Neuronal stem cell (in vitro differentiated cells): ENCODE results near the gene CENPM.

Experiments
- DNase-seq: peaks from one replicate; pipeline ENCODE4 v3.0.0-alpha.2; 2013; ENCODE audit warnings: low spot score
- H2AFZ ChIP-seq: one replicate; pipeline ENCODE4 v1.6.1; 2013; ENCODE audit warnings: mild to moderate bottlenecking, low read length, inconsistent platforms
- H2AK5ac ChIP-seq: 2 replicates; pipeline ENCODE4 v1.6.1; 2013; ENCODE audit warnings: low read depth, mild to moderate bottlenecking, inconsistent platforms, low read length, moderate library complexity, mixed read lengths
- H2BK120ac ChIP-seq: 2 replicates; pipeline ENCODE4 v1.6.1; 2013; ENCODE audit warnings: low read depth, mild to moderate bottlenecking, inconsistent platforms, low read length, moderate library complexity, mixed read lengths
- H2BK12ac ChIP-seq: one replicate; pipeline ENCODE4 v1.6.1; 2013; ENCODE audit warnings: low read length, inconsistent platforms
- H2BK15ac ChIP-seq: 2 replicates; pipeline ENCODE4 v1.6.1; 2013; ENCODE audit warnings: mild to moderate bottlenecking, low read length, inconsistent platforms, mixed read lengths
- H2BK5ac ChIP-seq: one replicate; pipeline ENCODE4 v1.6.1; 2013; ENCODE audit warnings: inconsistent platforms, mild to moderate bottlenecking, low read length, moderate library complexity
- H3K14ac ChIP-seq: one replicate; pipeline ENCODE4 v1.6.1; 2013; ENCODE audit warnings: low read length, inconsistent platforms
- H3K18ac ChIP-seq: 2 replicates; pipeline ENCODE4 v1.6.1; 2013; ENCODE audit warnings: low read length, inconsistent platforms
- H3K23ac ChIP-seq: 2 replicates; pipeline ENCODE4 v1.6.1; 2013; ENCODE audit warnings: low read depth, mild to moderate bottlenecking, mixed read lengths, low read length, inconsistent platforms; ENCODE audit not compliant: poor library complexity
- H3K27ac ChIP-seq: replicated peaks from 3 replicates; pipeline ENCODE4 v1.5.1; 2013; ENCODE audit warnings: low read length, inconsistent platforms
- H3K27me3 ChIP-seq, 3 experiments: 2 replicates each; pipeline ENCODE4 v1.6.1; 2013; ENCODE audit warnings: low read length in 3 of 3, mild to moderate bottlenecking in 2 of 3, inconsistent platforms in 1 of 3, low read depth in 1 of 3, mixed read lengths in 1 of 3, moderate library complexity in 1 of 3; ENCODE audit not compliant: control insufficient read depth in 3 of 3, insufficient read depth in 3 of 3
- H3K36me3 ChIP-seq, 2 donors: replicated peaks in 1 of 2; 2 replicates each; pipeline ENCODE4 v1.6.1; 2013; ENCODE audit warnings: low read length in 2 of 2; ENCODE audit not compliant: control insufficient read depth in 2 of 2, insufficient read depth in 2 of 2
- H3K4ac ChIP-seq: 2 replicates; pipeline ENCODE4 v1.6.1; 2013; ENCODE audit warnings: inconsistent platforms, mild to moderate bottlenecking, low read length, moderate library complexity
- H3K4me1 ChIP-seq, 2 donors: 1 replicate in 1 of 2; 2 replicates in 1 of 2; pipeline ENCODE4 v1.6.1; 2013; ENCODE audit warnings: low read length in 2 of 2, low read depth in 1 of 2; ENCODE audit not compliant: control insufficient read depth in 2 of 2, insufficient read depth in 1 of 2
- H3K4me2 ChIP-seq: one replicate; pipeline ENCODE4 v1.6.1; 2013; ENCODE audit warnings: mild to moderate bottlenecking, low read length, inconsistent platforms; ENCODE audit not compliant: insufficient read depth, poor library complexity, severe bottlenecking
- H3K4me3 ChIP-seq, 2 donors: 2 replicates each; pipeline ENCODE4 v1.5.1; 2013; ENCODE audit warnings: low read length in 2 of 2, mild to moderate bottlenecking in 2 of 2, inconsistent platforms in 1 of 2, moderate library complexity in 1 of 2
- H3K79me1 ChIP-seq: one replicate; pipeline ENCODE4 v1.6.1; 2013; ENCODE audit warnings: low read depth, mild to moderate bottlenecking, inconsistent platforms, low read length, moderate library complexity
- H3K9ac ChIP-seq: one replicate; pipeline ENCODE4 v1.6.1; 2013; ENCODE audit warnings: mild to moderate bottlenecking, low read depth, low read length, inconsistent platforms; ENCODE audit not compliant: poor library complexity
- H3K9me3 ChIP-seq, 2 donors: replicated peaks in 1 of 2; 2 replicates each; pipeline versions ENCODE3 to v1.6.1; 2013; ENCODE audit warnings: low read length in 2 of 2, mild to moderate bottlenecking in 2 of 2, inconsistent platforms in 1 of 2, low read depth in 1 of 2, mixed read lengths in 1 of 2, moderate library complexity in 1 of 2; ENCODE audit not compliant: control insufficient read depth in 2 of 2, insufficient read depth in 1 of 2
- H4K8ac ChIP-seq: one replicate; pipeline ENCODE4 v1.6.1; 2013; ENCODE audit warnings: low read depth, mild to moderate bottlenecking, inconsistent platforms, low read length, moderate library complexity
- H4K91ac ChIP-seq: one replicate; pipeline ENCODE4 v1.6.1; 2013; ENCODE audit warnings: low read length, low read depth, mild to moderate bottlenecking, inconsistent platforms; ENCODE audit not compliant: poor library complexity
- WGBS, 2 donors: extraction: QIAGEN DNeasy Blood & Tissue Kit; methylation state at CpG; one replicate each; pipeline ENCODE4 v1.1.7; 2013; ENCODE audit warnings: missing lambda C conversion rate in 2 of 2, mixed read lengths in 1 of 2; ENCODE audit not compliant: insufficient read length in 2 of 2, insufficient replicate concordance in 1 of 2; ENCODE audit errors: extremely low coverage in 2 of 2; 5-methylcytosine and 5-hydroxymethylcytosine counted together

CENPM gene

DNA sequence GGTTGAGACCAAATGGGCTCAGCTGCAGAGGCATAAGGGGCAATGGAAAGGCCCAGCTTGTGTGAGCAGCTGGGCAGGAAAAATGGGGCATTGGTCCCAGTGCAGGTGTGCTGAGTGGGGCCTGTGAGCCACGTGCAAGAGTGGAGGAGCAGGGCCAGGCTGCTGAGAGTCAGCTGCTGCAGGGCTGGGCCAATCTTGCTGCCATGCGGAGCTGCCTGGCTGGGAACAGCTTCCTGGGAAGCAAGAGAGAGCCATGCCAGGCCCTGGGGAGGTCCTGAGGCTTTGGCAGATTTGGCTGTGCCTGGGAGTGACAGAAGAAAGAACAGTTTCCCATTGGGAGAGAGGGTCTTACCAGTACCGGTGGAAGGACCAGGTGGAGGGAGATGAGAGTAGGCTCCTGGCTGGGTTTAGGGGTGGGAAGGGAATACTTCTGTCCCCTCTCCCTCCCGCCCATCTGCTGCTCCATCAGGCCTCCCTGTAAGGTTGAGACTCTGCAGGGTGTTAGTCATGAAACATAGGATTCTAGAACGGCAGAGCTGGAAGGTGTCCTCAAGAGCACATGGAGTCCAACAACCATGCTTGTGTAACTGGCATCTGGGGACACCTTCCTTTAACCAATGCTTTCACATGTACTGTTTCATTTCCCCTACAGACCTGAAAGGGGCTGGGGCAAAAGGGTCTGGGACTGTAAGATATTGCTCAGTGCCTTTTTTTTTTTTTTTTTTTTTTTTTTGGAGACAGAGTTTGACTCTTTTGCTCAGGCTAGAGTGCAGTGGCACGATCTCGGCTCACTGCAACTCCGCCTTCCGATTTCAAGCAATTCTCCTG, 32.7 kb upstream of the CENPM start:
- no peak overlapping the region for H3K4ac ChIP-seq
- no peak overlapping the region for H2BK120ac ChIP-seq
- H3K27ac ChIP-seq = no peak overlapping the region
- no peak overlapping the region for H2AK5ac ChIP-seq
- H4K8ac ChIP-seq = no peak overlapping the region
- peaks cover 0 to 18% (median 11%) of the 10 kb centered on the region in 3 experiments for H3K27me3 ChIP-seq
- no peak overlapping the region for H3K9ac ChIP-seq
- H3K18ac ChIP-seq = no peak overlapping the region
- no peaks in the 10 kb centered on the region for H3K9me3 ChIP-seq
- H3K4me2 ChIP-seq = no peak overlapping the region
- H2BK12ac ChIP-seq = no peak overlapping the region
- no peak overlapping the region for H3K14ac ChIP-seq
- no peak overlapping the region for H2BK15ac ChIP-seq
- H2AFZ ChIP-seq = no peak overlapping the region
- WGBS, 2 donors = no CpG with 5 or more reads among the region's 9 CpGs
- H3K79me1 ChIP-seq = no peaks in the 10 kb centered on the region
- H4K91ac ChIP-seq = no peak overlapping the region
- H3K4me3 ChIP-seq = no peak overlapping the region
- H3K23ac ChIP-seq = no peak overlapping the region
- no peak for DNase-seq
- peaks cover 0 to 28% of the 10 kb centered on the region in 2 donors for H3K36me3 ChIP-seq
- peak overlapping the region; percentile 57 for H2BK5ac ChIP-seq
- H3K4me1 ChIP-seq = peaks cover 10 to 14% of the 10 kb centered on the region in 2 donors

GRCh38 chr22:41978732-41979131, 31.8 kb upstream of the CENPM start:
- DNase-seq = no peak
- no peak overlapping the region for H2AFZ ChIP-seq
- peaks cover 0 to 22% of the 10 kb centered on the region in 2 donors for H3K36me3 ChIP-seq
- peaks cover 0 to 18% (median 11%) of the 10 kb centered on the region in 3 experiments for H3K27me3 ChIP-seq
- H4K8ac ChIP-seq = no peak overlapping the region
- H2BK12ac ChIP-seq = no peak overlapping the region
- H4K91ac ChIP-seq = no peak overlapping the region
- no peak overlapping the region for H2BK120ac ChIP-seq
- no peak overlapping the region for H3K4ac ChIP-seq
- no peak overlapping the region for H2BK15ac ChIP-seq
- no peak overlapping the region for H3K4me3 ChIP-seq
- H3K9me3 ChIP-seq = no peaks in the 10 kb centered on the region
- no peak overlapping the region for H3K9ac ChIP-seq
- no peaks in the 10 kb centered on the region for H3K79me1 ChIP-seq
- no peak overlapping the region for H3K23ac ChIP-seq
- no CpG with 5 or more reads among the region's 1 CpG for WGBS, 2 donors
- H2BK5ac ChIP-seq = no peak overlapping the region
- H3K4me2 ChIP-seq = no peak overlapping the region
- H3K4me1 ChIP-seq = peaks cover 10 to 12% of the 10 kb centered on the region in 2 donors
- no peak overlapping the region for H3K14ac ChIP-seq
- no peak overlapping the region for H3K27ac ChIP-seq
- no peak overlapping the region for H2AK5ac ChIP-seq
- H3K18ac ChIP-seq = no peak overlapping the region

DNA sequence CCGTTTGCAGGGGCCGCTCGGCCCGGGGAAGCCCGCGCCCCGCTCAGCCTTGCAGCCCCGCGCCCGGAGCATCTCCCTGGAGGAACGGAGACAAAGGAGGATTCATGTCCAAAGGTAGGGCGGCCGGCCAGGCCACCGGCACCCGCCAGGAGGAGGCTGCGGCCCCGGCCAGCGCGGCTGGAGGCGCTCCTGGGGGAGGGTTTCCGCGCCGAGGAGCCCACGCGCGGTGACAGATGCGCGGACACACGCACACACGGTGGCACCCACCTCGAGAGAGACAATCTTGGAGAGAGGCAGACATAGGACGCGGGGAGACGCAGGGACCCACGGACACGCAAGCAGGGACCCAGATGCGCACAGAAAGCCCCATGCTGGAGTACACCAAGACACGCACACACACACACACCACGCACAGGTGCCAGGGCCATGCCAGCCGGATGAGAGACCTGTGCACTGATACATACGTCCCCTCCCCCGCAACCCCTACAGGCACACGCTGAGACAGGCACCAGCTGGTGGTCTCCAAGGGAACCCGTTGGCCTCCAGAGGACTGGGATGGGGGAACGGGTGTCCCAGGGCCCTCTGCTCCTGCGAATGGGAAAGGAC, 30.1 kb upstream of the CENPM start:
- Histone ChIP-seq H3K4me3 (peak overlapping the region; percentile 85 to 95), H3K36me3 (peaks cover 0 to 12% of the 10 kb centered on the region in 2 donors), H2AFZ (peak overlapping the region; percentile 92), H2BK120ac (no peak overlapping the region), H3K18ac (peak overlapping the region; percentile 97), H3K4me1 (peaks cover 10 to 12% of the 10 kb centered on the region in 2 donors), H3K9ac (peak overlapping the region; percentile 95), H3K4me2 (peak overlapping the region; percentile 93), H3K14ac (peak overlapping the region; percentile 84), H3K9me3 (no peaks in the 10 kb centered on the region), H3K27me3 (peaks cover 0 to 18% (median 11%) of the 10 kb centered on the region in 3 experiments), H3K23ac (peak overlapping the region; percentile 90), H2BK12ac (peak overlapping the region; percentile 24), H3K4ac (no peak overlapping the region), H3K79me1 (no peaks in the 10 kb centered on the region), H3K27ac (no peak overlapping the region), H2BK15ac (peak overlapping the region; percentile 64), H2AK5ac (peak overlapping the region; percentile 54), H4K91ac (peak overlapping the region; percentile 60), H2BK5ac (no peak overlapping the region), H4K8ac (no peak overlapping the region)
- DNase-seq = no peak
- WGBS, 2 donors = no CpG with 5 or more reads among the region's 46 CpGs
